ENCODE data around the gene ANKRD2. TPM values are rescaled to one million over a fixed set of nuclear protein-coding genes. Genes with fewer than 3 reads are reported as not detected.
"Not testable (repeated sequence)": the region's sequence is repeated elsewhere in the genome, so short reads cannot be mapped to it uniquely, and the experiment has no call there.

ANKRD2 gene
- polyA plus RNA-seq (ENCODE audit: insufficient read length in 3 of 3): under 1 TPM; 0.22 to 0.54 (median 0.40) TPM

- no peak for DNase-seq (ENCODE audit: low read depth in 3 of 3, low spot score in 2 of 3)
These were observed at the start of gene ANKRD2 for GRCh38 chr10:97572214-97572989. TSS of gene ANKRD2 (plus strand) at chr10:97572779. CDS start at chr10:97572789, 10 bp downstream.

GRCh38 chr10:97522937-97523336, 49.6 kb upstream of the ANKRD2 start:
- DNase-seq (ENCODE audit: low read depth in 3 of 3, low spot score in 2 of 3): no peak

GRCh38 chr10:97525086-97525485, 47.5 kb upstream of the ANKRD2 start:
- no peak for DNase-seq (ENCODE audit: low read depth in 3 of 3, low spot score in 2 of 3)

- no peak for DNase-seq (ENCODE audit: low read depth in 3 of 3, low spot score in 2 of 3)
These were observed 46.9 kb upstream of the ANKRD2 start for GRCh38 chr10:97525683-97526110.

- DNase-seq (ENCODE audit: low read depth in 3 of 3, low spot score in 2 of 3): not testable (repeated sequence)
These were observed 43.7 kb upstream of the ANKRD2 start for GRCh38 chr10:97528876-97529275.

GRCh38 chr10:97529685-97530465, 42.7 kb upstream of the ANKRD2 start:
- no peak for DNase-seq (ENCODE audit: low read depth in 3 of 3, low spot score in 2 of 3)

GRCh38 chr10:97531401-97531986, 41.1 kb upstream of the ANKRD2 start:
- DNase-seq (ENCODE audit: low read depth in 3 of 3, low spot score in 2 of 3): no peak

- no peak for DNase-seq (ENCODE audit: low read depth in 3 of 3, low spot score in 2 of 3)
These were observed 39.5 kb upstream of the ANKRD2 start for GRCh38 chr10:97532935-97533671.

GRCh38 chr10:97533888-97534287, 38.7 kb upstream of the ANKRD2 start:
- no peak for DNase-seq (ENCODE audit: low read depth in 3 of 3, low spot score in 2 of 3)

GRCh38 chr10:97534746-97535367, 37.7 kb upstream of the ANKRD2 start:
- no peak for DNase-seq (ENCODE audit: low read depth in 3 of 3, low spot score in 2 of 3)

GRCh38 chr10:97537186-97537869, 35.3 kb upstream of the ANKRD2 start:
- no peak for DNase-seq (ENCODE audit: low read depth in 3 of 3, low spot score in 2 of 3)

GRCh38 chr10:97538411-97538810, 34.2 kb upstream of the ANKRD2 start:
- DNase-seq (ENCODE audit: low read depth in 3 of 3, low spot score in 2 of 3): no peak

GRCh38 chr10:97538839-97539238, 33.7 kb upstream of the ANKRD2 start:
- no peak for DNase-seq (ENCODE audit: low read depth in 3 of 3, low spot score in 2 of 3)

- no peak for DNase-seq (ENCODE audit: low read depth in 3 of 3, low spot score in 2 of 3)
These were observed 32.9 kb upstream of the ANKRD2 start for GRCh38 chr10:97539523-97540200.

GRCh38 chr10:97540669-97541500, 31.7 kb upstream of the ANKRD2 start:
- no peak for DNase-seq (ENCODE audit: low read depth in 3 of 3, low spot score in 2 of 3)

- DNase-seq (ENCODE audit: low read depth in 3 of 3, low spot score in 2 of 3): no peak
These were observed 30.2 kb upstream of the ANKRD2 start for GRCh38 chr10:97542169-97543024.

- no peak for DNase-seq (ENCODE audit: low read depth in 3 of 3, low spot score in 2 of 3)
These were observed 29.5 kb upstream of the ANKRD2 start for GRCh38 chr10:97543025-97543546.

All from right renal cortex interstitium (tissue), 3 donors.